B cell (primary cell): Measurements from ENCODE around the gene PDGFA.

Source experiments
- CTCF ChIP-seq: fragments of 200-600 bp; IDR thresholded peaks from one replicate; pipeline ENCODE4 v1.8.0; 2022; ENCODE audit warnings: antibody characterized with exemption, mild to moderate bottlenecking
- EZH2 ChIP-seq: IDR thresholded peaks from 2 replicates; pipeline ENCODE4 v1.6.1; 2012; ENCODE audit warnings: borderline replicate concordance, low read depth, mild to moderate bottlenecking, moderate library complexity, low read length; ENCODE audit not compliant: insufficient read depth, poor library complexity, severe bottlenecking

- TF ChIP-seq CTCF (no peak), EZH2 (no peak)
Observed at GRCh38 chr7:461117-461452, 58.6 kb downstream of the PDGFA start.
